SK-N-MC (cell line): ENCODE results near the gene ACVR2B.

Experiments used
- EZH2 ChIP-seq: fragments of 200-600 bp; sonication (generic); IDR thresholded peaks from one replicate; pipeline ENCODE4 v1.6.1; 2017; ENCODE audit warnings: antibody characterized with exemption
- FOXP2 ChIP-seq: optimal IDR thresholded peaks from 2 replicates; pipeline ENCODE3; 2011; ENCODE audit warnings: mild to moderate bottlenecking, moderate library complexity; ENCODE audit not compliant: insufficient read depth; ENCODE audit errors: extremely low read length, control extremely low read depth
- POLR2AphosphoS5 ChIP-seq: IDR thresholded peaks from 2 replicates; pipeline ENCODE4 v1.6.1; 2012; ENCODE audit warnings: mild to moderate bottlenecking, low read depth, low read length, borderline replicate concordance

- TF ChIP-seq EZH2, result no peak
- TF ChIP-seq POLR2AphosphoS5, result peak; percentile 74; the same call in 1 of the 2 replicates
- TF ChIP-seq FOXP2, result no peak
These were observed 42.6 kb downstream of the ACVR2B start, which contains the start of gene EXOG for GRCh38 chr3:38496131-38496910.
